A549 (cell line): ENCODE measurements around the gene COL15A1.

ENCODE experiments used
- POLR2A ChIP-seq: IDR thresholded peaks from 2 replicates; pipeline ENCODE4 v1.6.1; 2012; ENCODE audit warnings: mild to moderate bottlenecking, low read length
- TF ChIP-seq, protein P1 (sequence below): fragments of >200 bp; sonication (Bioruptor Twin); formaldehyde crosslinking; IDR thresholded peaks from 3 replicates; pipeline ENCODE4 v1.5.1; 2016

DNA sequence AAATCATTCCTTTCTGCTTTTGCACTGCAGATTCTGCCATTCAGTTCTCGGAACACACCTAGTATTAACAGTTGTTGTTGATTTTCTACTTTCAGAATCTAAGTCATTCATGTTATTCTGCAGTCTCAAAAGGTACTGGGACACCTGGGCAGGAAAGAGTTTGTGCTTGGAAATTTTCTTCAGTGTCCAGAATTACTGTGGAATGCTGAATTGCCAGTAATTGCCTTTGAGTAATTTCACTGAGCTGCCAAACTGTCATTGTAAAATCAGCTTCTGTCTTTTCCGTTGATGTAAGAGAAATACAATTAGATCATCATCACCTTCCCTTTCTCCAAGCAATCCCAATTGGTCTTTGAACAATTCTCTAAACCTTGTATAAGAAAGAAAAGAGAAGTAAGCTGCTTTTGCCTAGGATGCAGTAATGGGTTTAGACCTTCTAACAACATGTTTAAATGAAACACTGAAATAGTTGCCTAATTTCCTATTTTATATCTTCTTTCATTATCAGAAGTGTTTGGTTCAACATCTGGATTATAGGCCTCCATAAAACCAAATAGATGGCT, 85.5 kb downstream of the COL15A1 start:
- TF ChIP-seq POLR2A, result no peak
- TF ChIP-seq, protein P1, sequence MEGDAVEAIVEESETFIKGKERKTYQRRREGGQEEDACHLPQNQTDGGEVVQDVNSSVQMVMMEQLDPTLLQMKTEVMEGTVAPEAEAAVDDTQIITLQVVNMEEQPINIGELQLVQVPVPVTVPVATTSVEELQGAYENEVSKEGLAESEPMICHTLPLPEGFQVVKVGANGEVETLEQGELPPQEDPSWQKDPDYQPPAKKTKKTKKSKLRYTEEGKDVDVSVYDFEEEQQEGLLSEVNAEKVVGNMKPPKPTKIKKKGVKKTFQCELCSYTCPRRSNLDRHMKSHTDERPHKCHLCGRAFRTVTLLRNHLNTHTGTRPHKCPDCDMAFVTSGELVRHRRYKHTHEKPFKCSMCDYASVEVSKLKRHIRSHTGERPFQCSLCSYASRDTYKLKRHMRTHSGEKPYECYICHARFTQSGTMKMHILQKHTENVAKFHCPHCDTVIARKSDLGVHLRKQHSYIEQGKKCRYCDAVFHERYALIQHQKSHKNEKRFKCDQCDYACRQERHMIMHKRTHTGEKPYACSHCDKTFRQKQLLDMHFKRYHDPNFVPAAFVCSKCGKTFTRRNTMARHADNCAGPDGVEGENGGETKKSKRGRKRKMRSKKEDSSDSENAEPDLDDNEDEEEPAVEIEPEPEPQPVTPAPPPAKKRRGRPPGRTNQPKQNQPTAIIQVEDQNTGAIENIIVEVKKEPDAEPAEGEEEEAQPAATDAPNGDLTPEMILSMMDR, result no peak
